DND-41 (cell line): Measurements from ENCODE around the gene WDR5.

Experiments
- ATAC-seq: fragments of 200-7000 bp; cut with Tn5 transposase; 3 replicates; pipeline ENCODE4 v1.9.1; 2021; ENCODE audit warnings: low read depth; ENCODE audit not compliant: insufficient read depth
- DNase-seq: peaks from one replicate; pipeline ENCODE4 v3.0.0-alpha.2; 2020
- H2AFZ ChIP-seq: 2 replicates; pipeline ENCODE4 v1.6.0; 2012; ENCODE audit warnings: low read depth, low read length
- H3K27ac ChIP-seq: 2 replicates; pipeline ENCODE4 v1.5.1; 2012; ENCODE audit warnings: low read length, inconsistent platforms
- H3K27me3 ChIP-seq: fragments of 200-600 bp; sonication (generic); 2 replicates; pipeline ENCODE4 v1.6.0; 2012; ENCODE audit warnings: low read length, mild to moderate bottlenecking, inconsistent platforms; ENCODE audit not compliant: insufficient read depth, poor library complexity
- H3K36me3 ChIP-seq: 2 replicates; pipeline ENCODE4 v1.5.1; 2012; ENCODE audit warnings: low read length, inconsistent platforms; ENCODE audit not compliant: insufficient read depth
- H3K4me1 ChIP-seq: 2 replicates; pipeline ENCODE4 v1.5.1; 2012; ENCODE audit warnings: mild to moderate bottlenecking, low read length; ENCODE audit not compliant: insufficient read depth
- H3K4me2 ChIP-seq: 2 replicates; pipeline ENCODE4 v1.6.0; 2012; ENCODE audit warnings: mild to moderate bottlenecking, moderate library complexity, low read length, inconsistent platforms; ENCODE audit not compliant: insufficient read depth
- H3K4me3 ChIP-seq, 2 experiments: fragments of 200-600 bp in 1 of 2; shearing (Covaris generic) in 1 of 2; 2 replicates each; pipeline ENCODE4 v1.5.1; 2012 to 2016; ENCODE audit warnings: inconsistent platforms in 2 of 2, low read length in 2 of 2, mild to moderate bottlenecking in 2 of 2, low read depth in 1 of 2, moderate library complexity in 1 of 2
- H3K79me2 ChIP-seq: 2 replicates; pipeline ENCODE4 v1.6.0; 2012; ENCODE audit warnings: low read length, inconsistent platforms; ENCODE audit not compliant: insufficient read depth
- H3K9ac ChIP-seq: 2 replicates; pipeline ENCODE4 v1.6.0; 2012; ENCODE audit warnings: low read depth, mild to moderate bottlenecking, inconsistent platforms, low read length, moderate library complexity
- H3K9me3 ChIP-seq: 2 replicates; pipeline ENCODE4 v1.5.1; 2012; ENCODE audit warnings: low read length, moderate library complexity, mild to moderate bottlenecking, inconsistent platforms; ENCODE audit not compliant: insufficient read depth, severe bottlenecking
- H4K20me1 ChIP-seq: 2 replicates; pipeline ENCODE4 v1.6.0; 2012; ENCODE audit warnings: low read length; ENCODE audit not compliant: insufficient read depth
- CTCF ChIP-seq: IDR thresholded peaks from 2 replicates; pipeline ENCODE4 v1.5.1; 2012; ENCODE audit warnings: borderline replicate concordance, low read length, moderate library complexity, mild to moderate bottlenecking; ENCODE audit not compliant: poor library complexity, severe bottlenecking; ENCODE audit errors: extremely low read depth
- EZH2 ChIP-seq: IDR thresholded peaks from 3 replicates; pipeline ENCODE4 v1.6.1; 2012; ENCODE audit warnings: borderline replicate concordance, low read depth, mild to moderate bottlenecking, moderate library complexity, low read length, inconsistent platforms; ENCODE audit not compliant: severe bottlenecking

The WDR5 gene

GRCh38 chr9:134139081-134139480, 3.2 kb downstream of the WDR5 start:
- TF ChIP-seq EZH2 (no peak), CTCF (no peak)
- peak overlapping the region; percentile 96 for H3K4me2 ChIP-seq
- no peak for ATAC-seq
- H3K9me3 ChIP-seq, result no peaks in the 10 kb centered on the region
- 0 out of 4 replicates have a peak overlapping the region, but pooled peaks of 1 of the 2 experiments have one; percentile 13 for H3K4me3 ChIP-seq
- H3K36me3 ChIP-seq, result peaks cover 55% of the 10 kb centered on the region
- no peak for DNase-seq
- H3K27ac ChIP-seq, result peak overlapping the region; percentile 18; the same call in 1 of the 2 replicates
- no peak overlapping the region for H2AFZ ChIP-seq
- peaks cover 51% of the 10 kb centered on the region for H4K20me1 ChIP-seq
- no peaks in the 10 kb centered on the region for H3K27me3 ChIP-seq
- peaks cover 68% of the 10 kb centered on the region for H3K79me2 ChIP-seq
- peak overlapping the region; percentile 18; the same call in 1 of the 2 replicates for H3K9ac ChIP-seq
- H3K4me1 ChIP-seq, result peaks cover 39% of the 10 kb centered on the region

DNA sequence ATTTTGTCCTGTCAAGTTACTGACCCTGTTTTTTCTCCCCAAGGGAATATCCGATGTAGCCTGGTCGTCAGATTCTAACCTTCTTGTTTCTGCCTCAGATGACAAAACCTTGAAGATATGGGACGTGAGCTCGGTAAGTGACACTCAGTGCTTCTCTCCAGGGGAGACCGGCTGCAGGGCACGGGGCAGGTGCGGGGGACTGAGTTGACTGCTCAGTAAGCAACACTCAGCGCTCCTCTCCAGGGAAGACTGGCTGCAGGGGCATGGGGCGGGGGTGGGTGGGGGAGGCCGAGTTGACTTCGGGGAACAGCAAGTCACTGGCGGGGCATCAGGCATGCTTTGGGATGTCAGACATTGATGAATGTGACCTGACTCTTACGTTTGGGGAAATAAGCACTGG, 6.0 kb downstream of the WDR5 start:
- H3K79me2 ChIP-seq, result peaks cover 53% of the 10 kb centered on the region
- no peak overlapping the region for H3K4me3 ChIP-seq
- ATAC-seq (no peak), DNase-seq (no peak)
- no peaks in the 10 kb centered on the region for H3K27me3 ChIP-seq
- H3K9ac ChIP-seq, result no peak overlapping the region
- no peak overlapping the region for H2AFZ ChIP-seq
- H3K27ac ChIP-seq, result no peak overlapping the region
- H3K4me2 ChIP-seq, result no peak overlapping the region
- TF ChIP-seq CTCF (no peak), EZH2 (no peak)
- no peaks in the 10 kb centered on the region for H3K9me3 ChIP-seq
- peaks cover 79% of the 10 kb centered on the region for H3K36me3 ChIP-seq
- H4K20me1 ChIP-seq, result peaks cover 54% of the 10 kb centered on the region
- peaks cover 26% of the 10 kb centered on the region for H3K4me1 ChIP-seq

GRCh38 chr9:134144801-134145200, 8.9 kb downstream of the WDR5 start:
- Histone ChIP-seq H3K27me3 (no peaks in the 10 kb centered on the region), H4K20me1 (peaks cover 35% of the 10 kb centered on the region), H3K4me1 (no peaks in the 10 kb centered on the region), H3K36me3 (peaks cover 83% of the 10 kb centered on the region), H3K9ac (no peak overlapping the region), H3K4me2 (no peak overlapping the region), H3K79me2 (peaks cover 28% of the 10 kb centered on the region), H2AFZ (no peak overlapping the region), H3K27ac (no peak overlapping the region), H3K4me3 (no peak overlapping the region), H3K9me3 (no peaks in the 10 kb centered on the region)
- TF ChIP-seq CTCF (no peak), EZH2 (no peak)
- no peak for ATAC-seq
- no peak for DNase-seq

GRCh38 chr9:134145262-134145661, 9.4 kb downstream of the WDR5 start:
- H3K79me2 ChIP-seq, result peaks cover 26% of the 10 kb centered on the region
- no peaks in the 10 kb centered on the region for H3K27me3 ChIP-seq
- ATAC-seq (no peak), DNase-seq (no peak)
- no peak overlapping the region for H3K4me2 ChIP-seq
- no peaks in the 10 kb centered on the region for H3K4me1 ChIP-seq
- no peaks in the 10 kb centered on the region for H3K9me3 ChIP-seq
- H2AFZ ChIP-seq, result no peak overlapping the region
- no peak overlapping the region for H3K9ac ChIP-seq
- TF ChIP-seq EZH2, result no peak
- TF ChIP-seq CTCF, result no peak
- no peak overlapping the region for H3K4me3 ChIP-seq
- H3K36me3 ChIP-seq, result peaks cover 83% of the 10 kb centered on the region
- no peak overlapping the region for H3K27ac ChIP-seq
- H4K20me1 ChIP-seq, result peaks cover 33% of the 10 kb centered on the region
